IPS-20b (cell line): Measurements from ENCODE around the gene LEMD3.

Experiments used
- H3K27ac ChIP-seq: one replicate; pipeline ENCODE4 v1.5.1; 2013; ENCODE audit warnings: low read length
- H3K27me3 ChIP-seq: 2 replicates; pipeline ENCODE4 v1.6.1; 2013; ENCODE audit warnings: mild to moderate bottlenecking, low read length, inconsistent platforms; ENCODE audit not compliant: insufficient read depth
- H3K36me3 ChIP-seq: 2 replicates; pipeline ENCODE4 v1.6.1; 2013; ENCODE audit warnings: low read depth, mild to moderate bottlenecking, inconsistent platforms, low read length, moderate library complexity; ENCODE audit not compliant: insufficient read depth
- H3K4me1 ChIP-seq: 2 replicates; pipeline ENCODE4 v1.6.1; 2013; ENCODE audit warnings: mild to moderate bottlenecking, control low read depth, inconsistent platforms, low read length, moderate library complexity; ENCODE audit not compliant: insufficient read depth
- H3K4me3 ChIP-seq: 2 replicates; pipeline ENCODE4 v1.5.1; 2013; ENCODE audit warnings: mild to moderate bottlenecking, low read length, inconsistent platforms
- H3K9ac ChIP-seq: 2 replicates; pipeline ENCODE4 v1.6.1; 2013; ENCODE audit warnings: low read depth, mild to moderate bottlenecking, inconsistent platforms, low read length, moderate library complexity
- H3K9me3 ChIP-seq: 2 replicates; pipeline ENCODE4 v1.6.1; 2013; ENCODE audit warnings: mild to moderate bottlenecking, low read depth, low read length, inconsistent platforms; ENCODE audit not compliant: insufficient read depth

The LEMD3 gene

DNA sequence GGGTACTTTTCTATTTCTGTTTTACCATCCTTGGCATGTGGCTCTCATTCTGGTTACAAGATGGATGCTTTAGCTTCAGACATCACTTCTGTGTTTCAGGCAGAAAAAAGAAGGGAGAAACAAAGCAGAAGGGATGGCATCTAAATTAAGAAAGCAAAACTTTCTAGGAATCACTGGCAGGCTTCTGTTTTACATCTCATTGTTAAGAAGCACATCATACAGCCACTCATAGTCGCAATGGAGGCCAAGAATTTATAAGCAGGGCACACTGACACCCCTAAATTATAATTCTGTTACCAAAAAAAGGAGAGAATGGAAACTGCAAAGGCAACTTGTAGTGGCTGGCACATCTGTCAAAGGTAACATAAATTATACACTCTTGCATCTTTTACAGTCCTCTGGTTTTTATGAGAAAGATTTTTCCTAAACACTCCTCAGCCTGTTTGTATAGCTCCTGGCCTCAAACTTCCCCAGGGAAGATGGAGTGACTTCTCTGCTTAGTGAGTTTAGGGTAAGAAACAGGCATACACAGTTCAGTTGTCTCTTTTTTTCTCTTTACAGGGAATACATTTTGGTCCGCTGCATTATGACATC, 22.0 kb upstream of the LEMD3 start:
- Histone ChIP-seq H3K4me3 (no peak overlapping the region), H3K36me3 (no peaks in the 10 kb centered on the region), H3K27ac (no peak overlapping the region), H3K9ac (no peak overlapping the region), H3K27me3 (no peaks in the 10 kb centered on the region), H3K9me3 (no peaks in the 10 kb centered on the region), H3K4me1 (no peaks in the 10 kb centered on the region)

DNA sequence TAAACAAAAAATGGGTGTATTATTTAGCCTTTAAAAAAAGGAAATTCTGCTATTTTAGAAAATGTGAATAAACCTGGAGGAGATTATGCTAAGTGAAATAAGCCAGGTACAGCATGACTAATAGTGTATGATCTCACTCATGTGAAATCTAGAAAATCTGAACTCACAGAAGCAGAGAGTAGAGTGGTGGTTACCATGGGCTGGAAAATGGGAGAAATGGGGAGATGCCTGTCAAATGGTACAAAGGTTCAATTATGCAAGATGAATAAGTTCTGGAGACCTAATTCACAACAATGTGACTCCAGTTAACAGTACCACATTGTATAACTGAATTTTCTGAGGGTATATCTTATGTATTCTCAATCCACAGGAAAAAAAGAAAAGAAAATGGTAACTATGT, 17.4 kb upstream of the LEMD3 start:
- H3K27ac ChIP-seq, result no peak overlapping the region
- H3K4me1 ChIP-seq, result no peaks in the 10 kb centered on the region
- H3K9me3 ChIP-seq, result no peaks in the 10 kb centered on the region
- H3K9ac ChIP-seq, result no peak overlapping the region
- no peaks in the 10 kb centered on the region for H3K36me3 ChIP-seq
- H3K27me3 ChIP-seq, result no peaks in the 10 kb centered on the region
- no peak overlapping the region for H3K4me3 ChIP-seq

DNA sequence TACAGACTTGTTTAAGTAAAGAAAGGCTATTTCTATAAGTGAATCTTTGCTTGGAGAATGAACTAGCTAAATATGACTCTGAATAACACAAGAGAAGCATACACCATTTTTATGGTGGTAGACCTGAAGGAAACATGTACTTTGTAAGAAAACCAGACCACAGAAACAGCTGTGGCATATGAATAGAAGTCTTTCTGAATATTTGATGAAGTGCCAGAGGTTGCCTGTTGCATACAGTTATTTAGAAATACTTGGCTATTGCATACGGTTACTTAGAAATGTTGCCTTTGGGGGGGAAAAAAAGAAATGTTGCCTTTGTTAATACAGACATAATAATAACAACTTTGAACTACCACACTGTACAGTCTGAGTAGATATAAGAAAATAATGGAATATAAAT, 16.8 kb upstream of the LEMD3 start:
- H3K36me3 ChIP-seq, result no peaks in the 10 kb centered on the region
- H3K27me3 ChIP-seq, result no peaks in the 10 kb centered on the region
- no peak overlapping the region for H3K4me3 ChIP-seq
- no peak overlapping the region for H3K27ac ChIP-seq
- H3K4me1 ChIP-seq, result no peaks in the 10 kb centered on the region
- H3K9me3 ChIP-seq, result no peaks in the 10 kb centered on the region
- no peak overlapping the region for H3K9ac ChIP-seq

DNA sequence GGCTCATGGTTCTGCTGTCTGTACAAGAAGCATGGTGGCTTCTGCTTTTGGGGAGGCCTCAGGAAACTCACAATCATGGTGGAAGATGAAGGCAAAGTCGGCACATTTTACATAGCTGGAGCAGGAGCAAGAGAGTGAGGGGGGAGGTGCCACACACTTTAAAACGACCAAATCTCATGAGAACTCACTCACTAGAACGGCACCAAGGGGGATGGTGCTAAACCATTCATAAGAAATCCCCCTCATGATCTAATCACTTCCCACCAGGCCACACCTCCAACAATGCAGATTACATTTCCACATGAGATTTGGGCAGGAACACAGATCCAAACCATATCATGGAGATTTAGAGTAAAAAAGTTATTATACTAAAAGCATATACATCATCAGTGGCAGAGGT, 13.6 kb upstream of the LEMD3 start:
- Histone ChIP-seq H3K9me3 (no peaks in the 10 kb centered on the region), H3K27ac (no peak overlapping the region), H3K9ac (no peak overlapping the region)

DNA sequence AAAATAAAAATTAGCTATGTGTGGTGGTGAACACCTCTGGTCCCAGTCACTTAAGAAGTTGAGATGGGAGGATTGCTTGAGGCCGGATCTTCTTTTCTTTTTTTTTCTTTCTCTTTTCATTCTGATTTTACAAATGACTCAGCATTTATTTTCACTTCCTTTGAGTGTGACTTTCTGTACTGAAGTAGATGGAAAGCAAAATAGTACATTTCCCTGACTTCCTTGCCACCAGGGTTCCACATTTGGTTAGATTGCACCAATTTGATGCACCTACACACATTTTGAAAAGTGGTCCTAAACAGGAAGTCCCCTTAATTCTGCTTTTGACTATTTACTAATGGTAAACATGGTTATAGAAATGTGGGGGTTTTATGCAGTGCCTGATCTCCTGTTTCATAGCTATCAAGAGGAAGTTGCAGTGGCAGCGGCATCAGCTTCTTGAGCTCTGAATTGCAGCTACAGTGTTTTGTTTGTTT, 13.0 kb upstream of the LEMD3 start:
- H3K4me3 ChIP-seq, result no peak overlapping the region
- H3K9ac ChIP-seq, result no peak overlapping the region
- H3K27ac ChIP-seq, result no peak overlapping the region
- 0 out of 2 replicates have a peak, but pooled peaks cover 8% of the 10 kb centered on the region for H3K27me3 ChIP-seq
- H3K36me3 ChIP-seq, result no peaks in the 10 kb centered on the region
- H3K4me1 ChIP-seq, result no peaks in the 10 kb centered on the region
- no peaks in the 10 kb centered on the region for H3K9me3 ChIP-seq

More for the DNA sequence above, 13.6 kb upstream of the LEMD3 start:
- Histone ChIP-seq H3K36me3 (no peaks in the 10 kb centered on the region), H3K4me1 (no peaks in the 10 kb centered on the region), H3K27me3 (0 out of 2 replicates have a peak, but pooled peaks cover 8% of the 10 kb centered on the region), H3K4me3 (no peak overlapping the region)

DNA sequence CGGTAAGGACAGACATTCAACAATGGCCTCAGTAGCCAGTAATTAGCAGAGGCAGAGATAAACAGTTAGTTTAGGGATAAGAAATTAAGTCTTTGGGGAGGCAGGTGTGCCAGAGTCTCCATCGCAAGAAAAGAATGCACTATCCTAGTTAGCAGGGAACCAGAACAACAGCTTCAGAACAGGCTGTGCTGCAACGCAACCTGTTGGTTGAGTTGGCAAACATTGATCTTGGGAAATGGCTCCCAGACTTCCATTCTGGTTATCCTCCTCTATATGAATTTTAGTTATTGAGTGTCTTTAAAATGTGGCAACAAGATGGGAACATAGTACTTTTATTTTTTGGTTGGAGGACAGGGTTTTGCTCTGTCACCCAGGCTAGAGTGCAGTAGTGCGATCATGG, 12.3 kb upstream of the LEMD3 start:
- Histone ChIP-seq H3K9me3 (no peaks in the 10 kb centered on the region), H3K36me3 (no peaks in the 10 kb centered on the region), H3K4me3 (no peak overlapping the region), H3K27me3 (0 out of 2 replicates have a peak, but pooled peaks cover 8% of the 10 kb centered on the region), H3K4me1 (no peaks in the 10 kb centered on the region), H3K9ac (no peak overlapping the region), H3K27ac (no peak overlapping the region)

DNA sequence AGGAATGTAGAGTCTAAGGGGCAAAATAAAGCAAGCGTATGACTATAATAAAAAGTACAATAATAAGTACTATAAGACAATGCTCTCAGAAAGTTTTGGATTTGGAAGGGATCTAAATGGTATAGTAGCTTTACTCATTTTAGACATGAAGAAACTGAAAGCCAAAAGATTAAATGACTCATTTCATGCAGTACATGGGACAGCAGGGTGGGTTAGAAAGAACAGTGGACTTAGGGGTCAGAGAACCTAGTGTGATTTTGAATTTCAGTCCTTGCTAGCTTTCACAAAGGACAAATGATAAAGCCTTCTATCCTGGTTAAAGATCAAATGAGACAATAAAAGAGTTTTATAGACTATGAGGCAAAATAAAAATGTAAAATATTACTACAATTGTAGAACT, 6.8 kb upstream of the LEMD3 start:
- Histone ChIP-seq H3K4me1 (no peaks in the 10 kb centered on the region), H3K9ac (no peak overlapping the region), H3K27me3 (0 out of 2 replicates have a peak, but pooled peaks cover 14% of the 10 kb centered on the region), H3K36me3 (no peaks in the 10 kb centered on the region), H3K4me3 (no peak overlapping the region), H3K27ac (no peak overlapping the region), H3K9me3 (no peaks in the 10 kb centered on the region)

DNA sequence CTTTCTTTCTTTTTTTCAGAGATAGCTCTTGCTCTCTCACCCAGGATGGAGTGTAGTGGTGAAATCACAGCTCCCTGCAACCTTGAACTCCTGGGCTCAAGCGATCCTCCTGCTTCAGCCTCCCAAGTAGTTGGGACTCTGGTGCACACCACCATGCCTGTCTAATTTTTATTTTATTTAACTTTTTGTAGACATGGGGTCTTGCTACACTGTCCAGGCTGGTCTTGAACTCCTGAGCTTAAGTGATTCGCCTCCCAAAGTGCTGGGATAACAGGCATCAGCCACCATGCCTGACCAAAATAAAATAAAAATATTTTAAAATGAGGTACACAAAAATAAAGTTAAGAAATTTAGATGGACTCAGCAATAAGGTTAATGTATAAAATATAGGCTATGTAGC, 5.1 kb upstream of the LEMD3 start:
- Histone ChIP-seq H3K36me3 (no peaks in the 10 kb centered on the region), H3K27me3 (peaks cover 26% of the 10 kb centered on the region), H3K9me3 (no peaks in the 10 kb centered on the region), H3K9ac (no peak overlapping the region), H3K4me1 (no peaks in the 10 kb centered on the region), H3K27ac (no peak overlapping the region), H3K4me3 (no peak overlapping the region)

DNA sequence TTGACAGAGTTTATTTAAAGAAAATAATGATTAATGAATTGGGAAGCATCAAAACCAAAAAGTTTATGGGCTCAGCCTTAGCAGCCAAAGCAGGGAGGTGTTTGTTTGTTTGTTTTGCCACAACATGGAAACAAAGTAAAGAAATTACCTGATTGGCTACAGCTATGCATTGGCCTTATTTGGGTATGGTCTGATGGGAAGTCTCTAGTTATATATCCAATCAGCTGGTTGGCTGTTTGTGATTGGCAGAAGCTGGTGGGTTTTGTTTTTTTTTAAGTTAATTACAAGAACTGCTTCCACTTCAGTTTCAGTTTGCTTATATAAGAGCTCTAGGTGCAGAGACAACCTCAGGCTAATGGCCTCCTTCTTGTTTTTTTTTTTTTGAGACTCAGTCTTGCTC, 4.6 kb upstream of the LEMD3 start:
- Histone ChIP-seq H3K9ac (no peak overlapping the region), H3K9me3 (no peaks in the 10 kb centered on the region), H3K4me1 (no peaks in the 10 kb centered on the region), H3K27me3 (peaks cover 26% of the 10 kb centered on the region), H3K27ac (no peak overlapping the region), H3K36me3 (no peaks in the 10 kb centered on the region), H3K4me3 (no peak overlapping the region)

DNA sequence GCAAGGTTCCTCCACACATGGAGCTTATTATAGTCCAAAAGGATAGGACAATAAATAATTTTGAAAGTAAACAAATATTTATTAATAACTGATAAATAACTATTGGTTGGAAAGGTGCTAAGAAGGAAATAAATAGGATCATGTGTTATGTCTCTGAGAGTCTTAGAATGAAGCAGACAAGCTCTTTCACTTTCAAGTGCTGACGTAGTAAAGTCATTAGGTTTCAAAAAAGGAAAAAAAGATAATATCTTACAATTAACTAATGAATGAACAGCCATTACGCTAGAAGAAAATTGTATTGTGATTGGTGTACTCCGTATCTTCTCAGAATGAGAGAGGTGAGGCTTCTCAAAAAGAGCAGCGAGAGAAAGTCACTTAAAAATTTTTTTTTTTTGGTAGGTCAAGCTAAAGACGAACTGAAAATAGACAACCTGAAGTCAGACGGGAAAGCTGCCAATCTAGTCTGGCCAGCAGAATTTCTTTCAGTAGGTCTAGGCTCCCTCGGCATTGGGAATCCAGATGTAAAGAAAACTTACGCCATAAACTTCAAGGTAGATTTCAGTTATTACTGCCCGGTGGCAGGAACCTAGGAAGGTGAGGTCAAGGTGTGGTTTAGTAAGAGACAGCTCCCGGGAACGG, 583 bp upstream of the LEMD3 start:
- Histone ChIP-seq H3K27me3 (peaks cover 18% of the 10 kb centered on the region), H3K27ac (no peak overlapping the region)

DNA sequence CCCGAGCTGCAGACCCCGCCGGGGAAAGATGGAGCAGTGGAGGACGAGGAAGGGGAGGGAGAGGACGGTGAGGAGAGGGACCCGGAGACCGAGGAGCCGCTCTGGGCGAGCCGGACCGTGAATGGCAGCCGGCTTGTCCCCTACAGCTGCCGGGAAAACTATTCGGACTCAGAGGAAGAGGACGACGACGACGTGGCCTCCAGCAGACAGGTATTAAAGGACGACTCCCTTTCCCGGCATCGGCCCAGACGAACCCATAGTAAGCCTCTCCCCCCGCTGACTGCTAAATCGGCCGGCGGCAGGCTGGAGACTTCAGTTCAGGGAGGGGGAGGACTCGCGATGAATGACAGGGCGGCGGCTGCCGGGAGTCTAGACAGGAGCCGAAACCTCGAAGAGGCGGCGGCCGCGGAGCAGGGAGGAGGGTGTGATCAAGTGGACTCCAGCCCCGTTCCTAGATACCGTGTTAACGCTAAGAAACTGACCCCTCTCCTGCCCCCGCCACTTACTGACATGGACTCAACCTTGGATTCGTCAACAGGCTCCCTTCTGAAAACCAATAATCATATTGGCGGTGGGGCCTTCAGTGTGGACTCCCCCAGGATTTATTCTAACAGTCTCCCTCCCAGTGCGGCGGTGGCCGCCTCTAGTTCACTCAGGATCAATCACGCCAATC, 962 bp downstream of the LEMD3 start:
- peaks cover 16% of the 10 kb centered on the region for H3K36me3 ChIP-seq
- H3K4me3 ChIP-seq, result peak overlapping the region; percentile 96
- peaks cover 5% of the 10 kb centered on the region; the same call in 1 of the 2 replicates for H3K4me1 ChIP-seq
- H3K9ac ChIP-seq, result peak overlapping the region; percentile 92; the same call in 1 of the 2 replicates
- peaks cover 18% of the 10 kb centered on the region for H3K27me3 ChIP-seq
- H3K9me3 ChIP-seq, result no peaks in the 10 kb centered on the region
- no peak overlapping the region for H3K27ac ChIP-seq

More for the DNA sequence above, 583 bp upstream of the LEMD3 start:
- Histone ChIP-seq H3K9ac (peak overlapping the region; percentile 92; the same call in 1 of the 2 replicates), H3K4me3 (peak overlapping the region; percentile 96), H3K9me3 (no peaks in the 10 kb centered on the region), H3K4me1 (peaks cover 5% of the 10 kb centered on the region; the same call in 1 of the 2 replicates), H3K36me3 (0 out of 2 replicates have a peak, but pooled peaks cover 3% of the 10 kb centered on the region)
